IPS-20b (cell line): ENCODE results near the gene ZNF425.
A peak's percentile ranks its signal among the peaks of the same experiment; 100 is the strongest.
"Not testable (repeated sequence)": the region's sequence is repeated elsewhere in the genome, so short reads cannot be mapped to it uniquely, and the experiment has no call there.

ENCODE experiments used
- H3K27ac ChIP-seq: one replicate; pipeline ENCODE4 v1.5.1; 2013; ENCODE audit warnings: low read length
- H3K27me3 ChIP-seq: 2 replicates; pipeline ENCODE4 v1.6.1; 2013; ENCODE audit warnings: mild to moderate bottlenecking, low read length, inconsistent platforms; ENCODE audit not compliant: insufficient read depth
- H3K36me3 ChIP-seq: 2 replicates; pipeline ENCODE4 v1.6.1; 2013; ENCODE audit warnings: low read depth, mild to moderate bottlenecking, inconsistent platforms, low read length, moderate library complexity; ENCODE audit not compliant: insufficient read depth
- H3K4me1 ChIP-seq: 2 replicates; pipeline ENCODE4 v1.6.1; 2013; ENCODE audit warnings: mild to moderate bottlenecking, control low read depth, inconsistent platforms, low read length, moderate library complexity; ENCODE audit not compliant: insufficient read depth
- H3K4me3 ChIP-seq: 2 replicates; pipeline ENCODE4 v1.5.1; 2013; ENCODE audit warnings: mild to moderate bottlenecking, low read length, inconsistent platforms
- H3K9ac ChIP-seq: 2 replicates; pipeline ENCODE4 v1.6.1; 2013; ENCODE audit warnings: low read depth, mild to moderate bottlenecking, inconsistent platforms, low read length, moderate library complexity
- H3K9me3 ChIP-seq: 2 replicates; pipeline ENCODE4 v1.6.1; 2013; ENCODE audit warnings: mild to moderate bottlenecking, low read depth, low read length, inconsistent platforms; ENCODE audit not compliant: insufficient read depth

The ZNF425 gene

DNA sequence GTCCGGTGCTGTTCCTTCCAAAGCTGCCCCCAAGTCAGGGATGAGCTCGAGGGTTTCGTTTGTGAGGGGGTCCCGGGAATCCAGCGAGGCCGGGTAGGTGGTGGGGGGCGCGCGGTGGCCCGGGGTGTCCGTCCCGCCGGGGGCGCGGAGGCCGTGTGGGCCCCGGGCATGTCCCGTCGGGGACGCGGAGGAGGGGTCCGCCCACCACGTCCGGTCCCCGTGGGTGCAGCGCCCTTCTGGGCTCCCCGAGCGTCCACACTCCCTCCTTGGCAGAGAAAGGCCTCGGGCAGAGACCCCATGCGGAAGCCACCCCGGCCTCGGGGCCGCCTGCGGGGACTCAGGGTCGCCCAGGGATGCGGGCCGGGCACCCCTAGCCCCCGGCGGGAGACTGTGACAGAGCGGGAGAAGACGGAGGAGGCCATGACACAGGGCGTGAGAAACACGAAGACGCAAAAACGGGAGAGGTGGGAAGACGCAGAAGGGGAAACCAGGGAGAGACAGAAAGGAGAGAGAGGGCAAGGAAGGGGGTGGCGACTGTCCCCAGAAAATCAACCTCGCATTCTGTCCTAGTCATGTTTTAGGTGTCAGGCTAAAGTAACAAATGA lies 640 bp upstream of the ZNF425 start:
- Histone ChIP-seq H3K27ac (peak overlapping the region; percentile 82), H3K4me1 (peaks cover 7% of the 10 kb centered on the region), H3K36me3 (peaks cover 21% of the 10 kb centered on the region), H3K4me3 (peak overlapping the region; percentile 97), H3K27me3 (no peaks in the 10 kb centered on the region), H3K9ac (peak overlapping the region; percentile 92), H3K9me3 (peaks cover 10% of the 10 kb centered on the region)

DNA sequence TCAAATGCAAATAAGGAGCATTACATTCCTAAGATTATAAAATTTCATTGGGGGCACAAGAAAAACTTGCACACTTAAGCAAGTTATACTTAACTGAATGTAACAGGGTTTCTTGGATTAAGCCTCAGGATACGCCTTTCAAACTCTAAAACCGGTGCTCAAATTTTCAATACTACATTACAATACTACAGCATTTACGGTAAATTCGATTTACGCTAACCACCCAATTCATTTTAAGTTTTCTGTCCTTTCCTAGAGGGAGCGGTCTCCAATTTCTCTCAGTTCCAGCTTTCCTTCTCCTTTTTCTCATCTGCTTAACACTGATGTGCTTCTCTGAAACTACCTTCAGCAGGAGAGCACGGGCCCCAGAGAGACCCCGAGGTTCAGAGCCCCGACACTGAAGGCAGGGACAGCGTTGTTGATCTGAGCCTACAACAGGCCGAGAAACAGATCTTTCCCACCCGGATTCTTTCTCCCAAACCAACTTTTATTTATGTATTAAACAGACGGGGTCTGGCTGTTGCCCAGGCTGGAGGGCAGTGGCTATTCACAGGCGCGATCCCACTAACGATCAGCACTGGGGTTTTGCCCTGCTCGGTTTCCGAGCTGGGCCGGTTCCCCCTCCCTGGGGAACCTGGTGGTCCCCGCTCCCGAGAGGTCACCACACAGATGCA lies 798 bp downstream of the ZNF425 start:
- Histone ChIP-seq H3K27ac (peak overlapping the region; percentile 82), H3K9ac (peak overlapping the region; percentile 92)

DNA sequence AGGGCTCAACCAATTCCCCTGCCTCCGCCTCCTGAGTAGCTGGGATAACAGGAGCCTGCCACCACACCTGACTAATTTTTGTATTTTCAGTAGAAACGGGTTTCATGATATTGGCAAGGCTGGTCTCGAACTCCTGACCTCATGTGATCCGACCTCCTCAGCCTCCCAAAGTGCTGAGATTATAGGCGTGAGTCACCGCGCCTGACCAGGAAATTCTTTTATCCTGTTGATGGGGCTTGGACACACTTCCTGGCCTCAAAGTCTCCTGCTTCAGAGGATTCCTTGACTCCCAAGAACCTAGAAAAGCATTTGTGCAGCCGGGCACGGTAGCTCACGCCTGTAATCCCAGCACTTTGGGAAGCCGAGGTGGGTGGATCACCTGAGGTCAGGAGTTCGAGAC lies 16.2 kb downstream of the ZNF425 start:
- H3K4me1 ChIP-seq = no peaks in the 10 kb centered on the region
- H3K9ac ChIP-seq = no peak overlapping the region
- no peaks in the 10 kb centered on the region for H3K36me3 ChIP-seq
- H3K27ac ChIP-seq = no peak overlapping the region
- no peak overlapping the region for H3K4me3 ChIP-seq
- no peaks in the 10 kb centered on the region for H3K27me3 ChIP-seq
- H3K9me3 ChIP-seq = no peaks in the 10 kb centered on the region

More for the DNA sequence above, 798 bp downstream of the ZNF425 start:
- Histone ChIP-seq H3K36me3 (peaks cover 8% of the 10 kb centered on the region), H3K4me1 (peaks cover 7% of the 10 kb centered on the region), H3K27me3 (no peaks in the 10 kb centered on the region), H3K9me3 (peaks cover under 1% of the 10 kb centered on the region; the same call in 1 of the 2 replicates), H3K4me3 (peak overlapping the region; percentile 97)

DNA sequence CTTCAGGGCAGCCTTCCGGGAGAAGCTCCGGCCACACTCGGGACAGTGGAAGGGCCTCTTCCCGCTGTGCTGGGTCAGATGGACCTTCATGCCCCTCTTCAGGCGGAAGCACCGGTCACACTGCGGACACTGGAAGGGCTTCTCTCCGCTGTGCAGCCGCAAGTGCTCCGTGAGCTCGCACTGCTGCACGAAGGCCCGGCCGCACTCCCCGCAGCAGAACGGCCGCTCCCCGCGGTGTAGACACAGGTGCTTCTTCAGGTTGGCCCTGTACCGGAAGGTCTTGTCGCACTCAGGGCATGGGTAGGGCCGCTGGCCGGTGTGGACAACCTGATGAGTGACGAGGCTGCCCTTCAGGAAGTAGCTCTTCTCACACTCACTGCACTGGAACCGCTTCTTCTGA lies 21.4 kb downstream of the ZNF425 start:
- H3K4me3 ChIP-seq = no peak overlapping the region
- H3K4me1 ChIP-seq = no peaks in the 10 kb centered on the region
- H3K9ac ChIP-seq = no peak overlapping the region
- no peaks in the 10 kb centered on the region for H3K9me3 ChIP-seq
- H3K36me3 ChIP-seq = no peaks in the 10 kb centered on the region
- H3K27me3 ChIP-seq = no peaks in the 10 kb centered on the region
- H3K27ac ChIP-seq = no peak overlapping the region

DNA sequence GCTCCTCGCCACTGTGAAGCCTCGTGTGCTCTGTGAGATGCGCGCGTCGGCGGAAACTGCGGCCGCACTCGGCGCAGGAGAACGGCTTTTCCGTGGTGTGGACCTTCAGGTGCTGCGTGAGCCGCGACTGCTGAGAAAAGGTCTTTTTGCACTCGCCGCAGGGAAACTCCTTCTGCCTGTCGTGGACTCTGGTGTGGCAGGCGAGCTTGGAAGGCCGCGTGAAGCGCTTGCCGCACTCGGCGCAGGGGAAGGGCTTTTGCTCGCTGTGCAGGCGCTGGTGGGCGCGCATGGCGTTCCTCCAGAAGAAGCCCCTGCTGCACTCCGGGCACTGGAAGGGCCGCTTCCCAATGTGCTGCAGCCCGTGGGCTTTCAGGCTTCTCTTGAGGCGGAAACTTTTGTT lies 21.9 kb downstream of the ZNF425 start:
- Histone ChIP-seq H3K4me1 (no peaks in the 10 kb centered on the region), H3K27me3 (no peaks in the 10 kb centered on the region), H3K9me3 (no peaks in the 10 kb centered on the region), H3K27ac (no peak overlapping the region), H3K4me3 (no peak overlapping the region), H3K36me3 (no peaks in the 10 kb centered on the region), H3K9ac (no peak overlapping the region)

DNA sequence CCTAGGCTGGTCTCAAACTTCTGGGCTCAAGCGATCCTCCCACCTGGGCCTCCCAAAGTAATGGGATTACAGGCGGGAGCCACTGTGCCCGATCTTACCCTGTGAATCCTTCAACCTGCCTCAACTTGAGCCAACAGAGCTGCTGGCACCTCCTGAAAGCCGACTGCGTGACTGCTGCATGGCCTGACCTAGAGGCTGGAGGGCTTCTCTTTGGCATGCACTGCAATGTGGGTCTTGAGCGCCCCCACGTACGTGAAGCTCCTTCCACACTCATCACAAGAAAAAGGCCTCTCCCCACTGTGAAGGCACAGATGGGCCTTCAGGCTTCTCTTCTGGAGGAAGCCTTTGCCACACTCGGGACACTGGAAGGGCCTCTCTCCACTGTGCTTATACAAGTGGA lies 22.7 kb downstream of the ZNF425 start:
- no peaks in the 10 kb centered on the region for H3K9me3 ChIP-seq
- no peak overlapping the region for H3K4me3 ChIP-seq
- H3K27me3 ChIP-seq = no peaks in the 10 kb centered on the region
- H3K4me1 ChIP-seq = no peaks in the 10 kb centered on the region
- H3K9ac ChIP-seq = no peak overlapping the region
- H3K36me3 ChIP-seq = no peaks in the 10 kb centered on the region
- H3K27ac ChIP-seq = no peak overlapping the region

DNA sequence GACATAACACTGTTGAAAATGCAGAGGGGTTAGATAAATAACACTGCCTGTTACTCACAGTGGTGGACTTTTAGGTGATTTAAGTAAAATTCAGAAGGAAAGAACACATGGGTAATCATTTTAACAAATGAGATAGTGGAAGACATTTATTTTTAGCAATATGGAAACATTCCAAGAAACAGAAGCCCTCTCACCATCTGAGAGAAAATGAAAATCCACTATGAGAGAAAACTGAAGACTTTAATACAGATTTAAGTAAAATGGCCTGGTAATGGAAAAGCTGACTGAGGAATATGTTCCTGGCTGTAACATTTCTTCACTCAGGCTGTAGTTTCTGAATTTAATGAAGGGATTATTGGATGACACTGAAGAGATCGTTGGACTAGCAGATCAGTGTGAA lies 23.5 kb downstream of the ZNF425 start:
- Histone ChIP-seq H3K36me3 (no peaks in the 10 kb centered on the region), H3K27ac (no peak overlapping the region), H3K4me1 (no peaks in the 10 kb centered on the region), H3K27me3 (no peaks in the 10 kb centered on the region), H3K4me3 (no peak overlapping the region), H3K9ac (no peak overlapping the region), H3K9me3 (no peaks in the 10 kb centered on the region)

DNA sequence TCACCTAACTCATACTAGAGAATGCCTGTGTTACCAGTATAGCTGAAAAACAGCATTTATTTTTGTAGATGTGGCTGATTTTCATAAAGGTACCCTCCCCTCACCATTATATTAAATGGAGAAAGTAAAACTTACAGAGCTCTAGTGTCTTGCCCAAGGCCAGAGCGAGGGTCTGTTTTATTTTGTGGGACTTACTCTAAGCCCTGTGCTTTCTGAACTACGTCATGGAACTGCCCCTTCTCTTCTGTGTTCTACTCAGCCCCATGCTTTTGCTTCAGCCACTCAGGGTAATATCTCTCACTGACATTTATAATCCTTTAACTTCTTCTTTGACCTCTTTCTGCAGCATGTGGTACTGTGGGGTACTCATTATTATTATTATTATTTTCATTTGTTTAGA lies 25.3 kb downstream of the ZNF425 start:
- no peaks in the 10 kb centered on the region for H3K9me3 ChIP-seq
- no peaks in the 10 kb centered on the region for H3K27me3 ChIP-seq
- H3K36me3 ChIP-seq = no peaks in the 10 kb centered on the region
- no peak overlapping the region for H3K9ac ChIP-seq
- no peak overlapping the region for H3K4me3 ChIP-seq
- H3K4me1 ChIP-seq = no peaks in the 10 kb centered on the region
- H3K27ac ChIP-seq = no peak overlapping the region

DNA sequence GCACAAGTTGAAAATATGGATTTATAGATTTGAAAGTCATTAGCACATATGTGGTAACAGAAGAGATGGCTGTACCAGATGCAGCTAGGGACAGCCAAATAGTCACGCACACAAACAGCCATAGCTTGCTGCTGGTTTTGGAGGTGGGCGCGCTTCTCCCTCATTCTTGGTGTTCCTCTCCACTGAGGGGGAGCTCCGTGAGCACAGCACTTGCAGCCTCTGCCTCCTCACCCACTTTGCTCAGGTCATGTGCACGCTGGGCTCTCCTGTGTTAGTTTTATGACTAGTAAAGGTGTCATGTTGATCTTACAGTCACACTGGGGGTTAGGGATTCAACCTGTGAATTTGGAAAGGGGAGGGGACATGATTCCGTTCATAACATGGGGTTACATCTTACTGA lies 27.1 kb downstream of the ZNF425 start:
- H3K4me1 ChIP-seq = no peaks in the 10 kb centered on the region

DNA sequence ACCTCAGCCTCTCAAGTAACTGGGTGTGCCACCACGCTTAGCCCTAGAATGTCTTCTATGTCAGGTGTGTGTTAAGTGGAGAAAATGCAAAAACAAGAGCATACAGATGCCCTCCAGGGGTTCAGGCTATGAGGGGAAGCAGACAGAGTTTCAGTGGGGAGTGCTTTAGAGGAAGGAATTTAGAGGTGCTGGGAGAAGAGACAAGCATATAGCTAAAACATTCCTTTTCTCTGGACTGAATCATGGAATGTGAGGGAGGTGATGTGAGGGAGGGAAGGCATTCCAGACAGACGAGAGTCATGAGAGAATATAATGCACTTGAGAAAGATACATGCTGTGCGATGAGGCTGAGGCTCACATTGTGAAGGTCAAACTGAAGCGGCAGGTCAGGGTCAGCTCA lies 29.0 kb downstream of the ZNF425 start:
- no peaks in the 10 kb centered on the region for H3K36me3 ChIP-seq
- H3K4me1 ChIP-seq = no peaks in the 10 kb centered on the region
- no peak overlapping the region for H3K4me3 ChIP-seq
- H3K9me3 ChIP-seq = no peaks in the 10 kb centered on the region
- no peak overlapping the region for H3K9ac ChIP-seq
- no peak overlapping the region for H3K27ac ChIP-seq
- no peaks in the 10 kb centered on the region for H3K27me3 ChIP-seq

More for the DNA sequence above, 27.1 kb downstream of the ZNF425 start:
- Histone ChIP-seq H3K9ac (no peak overlapping the region), H3K27ac (no peak overlapping the region), H3K9me3 (no peaks in the 10 kb centered on the region), H3K27me3 (no peaks in the 10 kb centered on the region), H3K4me3 (no peak overlapping the region), H3K36me3 (no peaks in the 10 kb centered on the region)

DNA sequence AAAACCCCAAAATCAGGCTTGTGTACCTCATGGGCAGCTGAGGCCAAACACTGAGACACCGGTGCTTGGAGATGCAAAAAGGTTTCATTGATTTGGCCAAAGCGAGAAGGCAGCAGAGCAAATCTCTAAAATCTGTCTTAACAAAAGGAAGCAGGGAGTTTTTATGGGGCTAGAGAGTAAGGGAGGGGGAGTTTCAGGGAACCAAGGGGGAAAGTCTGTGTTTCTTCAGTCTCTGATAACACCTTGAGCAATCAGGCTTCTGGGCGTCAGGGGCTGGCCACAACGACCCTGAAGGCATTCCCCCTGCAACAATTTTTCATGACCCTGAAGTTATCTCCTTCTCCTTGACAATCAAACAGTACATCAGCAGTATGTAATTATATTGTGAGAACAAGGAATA lies 32.9 kb downstream of the ZNF425 start:
- Histone ChIP-seq H3K4me3 (no peak overlapping the region), H3K36me3 (0 out of 2 replicates have a peak, but pooled peaks cover 3% of the 10 kb centered on the region), H3K9ac (no peak overlapping the region)

DNA sequence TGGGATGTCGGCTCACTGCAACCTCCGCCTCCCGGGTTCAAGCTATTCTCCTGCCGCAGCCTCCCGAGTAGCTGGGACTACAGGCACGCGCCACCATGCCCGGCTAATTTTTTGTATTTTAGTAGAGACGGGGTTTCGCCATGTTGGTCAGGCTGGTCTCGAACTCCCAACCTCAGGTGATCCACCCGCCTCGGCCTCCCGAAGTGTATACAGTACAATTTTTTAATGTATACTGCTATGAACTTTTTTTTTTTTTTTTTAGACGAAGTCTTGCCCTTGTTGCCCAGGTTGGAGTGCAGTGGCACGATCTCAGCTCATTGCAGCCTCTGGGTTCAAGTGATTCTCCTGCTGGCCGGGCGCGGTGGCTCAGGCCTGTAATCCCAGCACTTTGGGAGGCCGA lies 33.9 kb downstream of the ZNF425 start:
- not testable (repeated sequence) for H3K4me3 ChIP-seq, H3K36me3 ChIP-seq, H3K27ac ChIP-seq, H3K9me3 ChIP-seq, H3K4me1 ChIP-seq, H3K9ac ChIP-seq, H3K27me3 ChIP-seq

More for the DNA sequence above, 32.9 kb downstream of the ZNF425 start:
- Histone ChIP-seq H3K9me3 (no peaks in the 10 kb centered on the region), H3K27me3 (no peaks in the 10 kb centered on the region), H3K27ac (no peak overlapping the region), H3K4me1 (peaks cover 2% of the 10 kb centered on the region; the same call in 1 of the 2 replicates)
